OCI-LY1 (cell line): ENCODE results near the gene C4orf36.

Source experiments
- H2AFZ ChIP-seq: fragments of 200-600 bp; sonication (generic), shearing (Covaris generic); 2 replicates; pipeline ENCODE4 v1.6.0; 2014; ENCODE audit warnings: antibody characterized with exemption, mild to moderate bottlenecking, low read length
- H3F3A ChIP-seq: fragments of 200-600 bp; sonication (generic), shearing (Covaris generic); 2 replicates; pipeline ENCODE4 v1.6.0; 2014; ENCODE audit warnings: mild to moderate bottlenecking, antibody characterized with exemption, low read length, moderate library complexity; ENCODE audit not compliant: insufficient read depth
- H3K27ac ChIP-seq: fragments of 200-600 bp; sonication (generic); 2 replicates; pipeline ENCODE4 v1.5.1; 2014; ENCODE audit warnings: low read length, mixed run types, mild to moderate bottlenecking, low read depth; ENCODE audit not compliant: poor library complexity, severe bottlenecking
- H3K27me3 ChIP-seq: fragments of 200-600 bp; sonication (generic); 2 replicates; pipeline ENCODE4 v1.6.0; 2014; ENCODE audit warnings: antibody characterized with exemption, mild to moderate bottlenecking, low read length, moderate library complexity; ENCODE audit not compliant: insufficient read depth
- H3K36me3 ChIP-seq: fragments of 200-600 bp; sonication (generic); 2 replicates; pipeline ENCODE4 v1.6.1; 2014; ENCODE audit warnings: mild to moderate bottlenecking, antibody characterized with exemption, low read length, moderate library complexity, mixed read lengths; ENCODE audit not compliant: insufficient read depth
- H3K4me1 ChIP-seq: fragments of 200-600 bp; sonication (generic); 2 replicates; pipeline ENCODE4 v1.5.1; 2014; ENCODE audit warnings: mild to moderate bottlenecking, low read length, moderate library complexity; ENCODE audit not compliant: insufficient read depth, severe bottlenecking
- H3K4me2 ChIP-seq: fragments of 200-600 bp; sonication (generic), shearing (Covaris generic); 2 replicates; pipeline ENCODE4 v1.6.1; 2014; ENCODE audit warnings: low read length
- H3K4me3 ChIP-seq: fragments of 200-600 bp; sonication (generic); 2 replicates; pipeline ENCODE4 v1.5.1; 2014; ENCODE audit warnings: low read length, low read depth, mild to moderate bottlenecking, mixed read lengths; ENCODE audit not compliant: poor library complexity, severe bottlenecking
- H3K79me2 ChIP-seq: fragments of 200-600 bp; shearing (Covaris generic); 2 replicates; pipeline ENCODE4 v1.6.1; 2016; ENCODE audit warnings: mixed run types, low read length, mixed read lengths; ENCODE audit not compliant: insufficient read depth
- H3K9ac ChIP-seq: fragments of 200-600 bp; sonication (generic), shearing (Covaris generic); 2 replicates; pipeline ENCODE4 v1.6.1; 2014; ENCODE audit warnings: mild to moderate bottlenecking, low read length, mixed read lengths
- H3K9me2 ChIP-seq: fragments of 200-600 bp; sonication (generic), shearing (Covaris generic); 2 replicates; pipeline ENCODE4 v1.6.1; 2014; ENCODE audit warnings: low read depth, mild to moderate bottlenecking, low read length, mixed read lengths
- H3K9me3 ChIP-seq: fragments of 200-600 bp; shearing (Covaris generic); 2 replicates; pipeline ENCODE4 v1.6.1; 2014; ENCODE audit warnings: low read length, mixed read lengths
- H4K20me1 ChIP-seq: fragments of 200-600 bp; sonication (generic), shearing (Covaris generic); 2 replicates; pipeline ENCODE4 v1.6.0; 2016; ENCODE audit warnings: mild to moderate bottlenecking, low read length; ENCODE audit not compliant: insufficient read depth
- CTCF ChIP-seq: fragments of 200-600 bp; sonication (generic), shearing (Covaris generic); IDR thresholded peaks from 2 replicates; pipeline ENCODE4 v1.5.1; 2017; ENCODE audit warnings: mild to moderate bottlenecking, antibody characterized with exemption, low read length, moderate library complexity, mixed read lengths
- EZH2 ChIP-seq: fragments of 200-600 bp; sonication (generic), shearing (Covaris generic); IDR thresholded peaks from 2 replicates; pipeline ENCODE4 v1.8.0; 2017; ENCODE audit warnings: borderline replicate concordance, mixed run types, mild to moderate bottlenecking, antibody characterized with exemption, low read length, moderate library complexity, mixed read lengths

Gene C4orf36

DNA sequence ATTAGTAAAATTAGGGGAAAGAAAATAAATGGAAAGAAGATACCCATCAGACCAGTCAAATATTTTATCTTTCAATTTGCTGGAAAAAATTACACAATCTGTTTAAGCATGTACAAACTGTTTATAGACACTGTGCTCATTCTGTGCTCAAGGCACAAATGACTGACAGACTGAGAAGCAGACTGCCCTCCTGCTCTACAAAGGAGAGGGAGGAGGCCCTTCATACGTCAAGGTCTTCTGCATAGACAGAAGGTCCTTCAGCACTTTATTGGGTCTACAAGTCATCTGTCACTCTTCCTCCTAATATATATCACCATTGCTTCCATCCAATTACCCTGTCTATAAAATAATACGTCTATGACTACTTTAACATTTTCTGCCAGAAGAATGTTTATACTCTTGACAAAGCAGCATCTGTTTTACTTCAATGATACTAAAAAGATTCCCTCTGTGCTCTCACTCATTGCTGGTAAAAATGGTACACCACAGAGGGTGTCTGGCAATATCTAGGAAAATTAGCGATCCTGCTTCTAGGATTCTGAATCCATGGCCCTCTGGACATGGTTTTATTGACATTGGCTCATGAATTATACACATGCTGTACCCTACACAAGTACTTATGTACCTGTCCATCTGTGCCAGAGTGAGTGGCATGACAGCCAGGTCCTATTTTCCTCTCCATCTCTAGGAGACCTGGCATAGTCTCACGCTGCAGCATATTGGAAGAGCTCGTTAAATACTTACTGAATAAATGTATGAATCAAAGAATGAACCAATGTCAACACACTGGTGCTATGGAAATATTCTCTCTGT, 54.3 kb downstream of the C4orf36 start:
- Histone ChIP-seq H3K36me3 (no peaks in the 10 kb centered on the region), H3K9ac (no peak overlapping the region), H3K9me2 (no peaks in the 10 kb centered on the region), H3K27me3 (no peaks in the 10 kb centered on the region), H3K27ac (no peak overlapping the region), H2AFZ (no peak overlapping the region), H3F3A (no peaks in the 10 kb centered on the region), H3K4me2 (no peak overlapping the region), H3K9me3 (no peaks in the 10 kb centered on the region), H3K4me3 (no peak overlapping the region), H4K20me1 (no peaks in the 10 kb centered on the region), H3K4me1 (no peaks in the 10 kb centered on the region), H3K79me2 (no peaks in the 10 kb centered on the region)
- TF ChIP-seq EZH2 (no peak), CTCF (no peak)

DNA sequence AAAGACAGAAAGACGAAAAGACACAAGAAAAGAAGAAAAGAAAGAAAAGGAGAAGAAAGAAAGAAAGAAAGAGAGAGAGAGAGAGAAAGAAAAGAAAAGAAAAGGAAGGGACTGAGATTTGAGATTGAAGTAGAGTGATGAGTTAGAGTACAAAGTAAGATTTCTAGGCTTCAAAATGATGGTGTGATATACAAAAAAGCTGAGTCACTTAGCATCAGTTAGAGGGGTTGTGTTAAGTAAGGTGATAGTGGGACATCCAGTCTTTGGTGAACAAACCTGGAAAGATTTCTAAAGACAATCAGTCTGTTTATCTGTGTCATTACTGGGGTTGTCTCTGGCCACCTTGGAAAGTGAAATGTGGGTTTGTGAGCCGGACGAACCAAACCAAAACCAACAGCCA, 56.5 kb downstream of the C4orf36 start:
- no peaks in the 10 kb centered on the region for H3F3A ChIP-seq
- TF ChIP-seq CTCF (no peak), EZH2 (no peak)
- H3K27me3 ChIP-seq, result no peaks in the 10 kb centered on the region
- no peak overlapping the region for H2AFZ ChIP-seq
- no peak overlapping the region for H3K4me3 ChIP-seq
- no peaks in the 10 kb centered on the region for H3K79me2 ChIP-seq
- H3K9me3 ChIP-seq, result no peaks in the 10 kb centered on the region
- no peaks in the 10 kb centered on the region for H3K36me3 ChIP-seq
- no peak overlapping the region for H3K27ac ChIP-seq
- no peaks in the 10 kb centered on the region for H3K9me2 ChIP-seq
- no peaks in the 10 kb centered on the region for H4K20me1 ChIP-seq
- no peak overlapping the region for H3K4me2 ChIP-seq
- H3K9ac ChIP-seq, result no peak overlapping the region
- no peaks in the 10 kb centered on the region for H3K4me1 ChIP-seq

- Histone ChIP-seq H3K79me2 (no peaks in the 10 kb centered on the region), H3K4me2 (no peak overlapping the region), H3K9me3 (no peaks in the 10 kb centered on the region), H3K4me3 (no peak overlapping the region), H3F3A (no peaks in the 10 kb centered on the region), H3K27ac (no peak overlapping the region), H4K20me1 (no peaks in the 10 kb centered on the region), H2AFZ (no peak overlapping the region), H3K4me1 (no peaks in the 10 kb centered on the region), H3K9me2 (no peaks in the 10 kb centered on the region), H3K36me3 (no peaks in the 10 kb centered on the region), H3K27me3 (no peaks in the 10 kb centered on the region), H3K9ac (no peak overlapping the region)
- TF ChIP-seq CTCF (no peak), EZH2 (no peak)
Observed at GRCh38 chr4:86834901-86835300, 57.3 kb downstream of the C4orf36 start.
